HG03045 (cell line): ENCODE measurements around the gene QDPR.
"Not testable (repeated sequence)": the region's sequence is repeated elsewhere in the genome, so short reads cannot be mapped to it uniquely, and the experiment has no call there.

ENCODE experiments used
- ATAC-seq: cut with Tn5 transposase; IDR thresholded peaks from one replicate; pipeline ENCODE4 v1.9.1; 2021; ENCODE audit warnings: mild to moderate bottlenecking, moderate library complexity; ENCODE audit not compliant: unreplicated experiment

The QDPR gene

GRCh38 chr4:17492058-17492741 is 19.7 kb downstream of the QDPR start:
- ATAC-seq = no peak

- no peak for ATAC-seq
Measured at GRCh38 chr4:17491196-17491595, 20.7 kb downstream of the QDPR start.

GRCh38 chr4:17490575-17491059 is 21.3 kb downstream of the QDPR start:
- no peak for ATAC-seq

- ATAC-seq = no peak
Measured at GRCh38 chr4:17489721-17490120, 22.2 kb downstream of the QDPR start.

GRCh38 chr4:17489123-17489522 is 22.8 kb downstream of the QDPR start:
- ATAC-seq = no peak

- ATAC-seq = no peak
Measured at GRCh38 chr4:17482716-17483115, 29.2 kb downstream of the QDPR start.

GRCh38 chr4:17480955-17481354 is 30.9 kb downstream of the QDPR start:
- ATAC-seq = no peak

GRCh38 chr4:17480210-17480927 is 31.5 kb downstream of the QDPR start:
- no peak for ATAC-seq

- no peak for ATAC-seq
Measured at GRCh38 chr4:17477774-17478472, 34.0 kb downstream of the QDPR start.

GRCh38 chr4:17476853-17477252 is 35.0 kb downstream of the QDPR start:
- ATAC-seq = no peak

GRCh38 chr4:17475481-17475880 is 36.4 kb downstream of the QDPR start:
- no peak for ATAC-seq

- no peak for ATAC-seq
Measured at GRCh38 chr4:17469931-17470674, 41.8 kb downstream of the QDPR start.

- ATAC-seq = no peak
Measured at GRCh38 chr4:17468619-17469221, 43.2 kb downstream of the QDPR start.

- no peak for ATAC-seq
Measured at GRCh38 chr4:17463606-17464005, 48.3 kb downstream of the QDPR start.

- no peak for ATAC-seq
Measured at GRCh38 chr4:17450269-17450804, 61.6 kb downstream of the QDPR start.

GRCh38 chr4:17448689-17449088 is 63.2 kb downstream of the QDPR start:
- no peak for ATAC-seq

- ATAC-seq = peak; percentile 87
Measured at GRCh38 chr4:17447675-17448298, 64.1 kb downstream of the QDPR start.

GRCh38 chr4:17447056-17447455 is 64.8 kb downstream of the QDPR start:
- no peak for ATAC-seq

- not testable (repeated sequence) for ATAC-seq
Measured at GRCh38 chr4:17442477-17442876, 69.4 kb downstream of the QDPR start.

- no peak for ATAC-seq
Measured at GRCh38 chr4:17437396-17437795, 74.5 kb downstream of the QDPR start.
